Gastrocnemius medialis (tissue), 4 donors: Measurements from ENCODE around the gene KCNAB1.

Experiments
- CTCF ChIP-seq, 5 experiments: fragments of 450-650 bp in 3 of 5; fragments of 200-600 bp in 2 of 5; sonication (generic) in 2 of 5; IDR thresholded peaks in 4 of 5; conservative IDR thresholded peaks in 1 of 5; 1 replicate in 4 of 5; 2 replicates in 1 of 5; pipeline ENCODE4 v1.5.1; 2016 to 2019; ENCODE audit warnings: antibody characterized with exemption in 5 of 5, mild to moderate bottlenecking in 3 of 5, moderate library complexity in 3 of 5
- POLR2A ChIP-seq, 2 donors: fragments of 450-650 bp; IDR thresholded peaks; one replicate each; pipeline ENCODE4 v1.6.1; 2017; ENCODE audit warnings: antibody characterized with exemption in 2 of 2, mild to moderate bottlenecking in 2 of 2, moderate library complexity in 2 of 2

- no peak for TF ChIP-seq CTCF (IDR thresholded peaks at IDR 0.05 in 4 of 5, conservative IDR thresholded peaks at IDR 0.05 in 1 of 5)
- TF ChIP-seq POLR2A (IDR thresholded peaks at IDR 0.05) = no peak
These were observed 91.2 kb downstream of the KCNAB1 start for GRCh38 chr3:156211583-156211982.
